ENCODE measurements around the gene IGFBP6. TPM values are rescaled to one million over a fixed set of nuclear protein-coding genes. Genes with fewer than 3 reads are reported as not detected.

IGFBP6 gene
- total RNA-seq, 1 experiment from 2014 or later, result 6.4 TPM

GRCh38 chr12:53118751-53119300, 21.4 kb downstream of the IGFBP6 start (continued):
- TF ChIP-seq MLX (CRISPR knock-in tag; IDR thresholded peaks at IDR 0.05), result no peak
- TF ChIP-seq IRF2 (CRISPR knock-in tag; IDR thresholded peaks at IDR 0.05; ENCODE audit: borderline replicate concordance, low read depth), result no peak
- TF ChIP-seq SMAD4 (CRISPR knock-in tag; IDR thresholded peaks at IDR 0.05), result no peak

DNA sequence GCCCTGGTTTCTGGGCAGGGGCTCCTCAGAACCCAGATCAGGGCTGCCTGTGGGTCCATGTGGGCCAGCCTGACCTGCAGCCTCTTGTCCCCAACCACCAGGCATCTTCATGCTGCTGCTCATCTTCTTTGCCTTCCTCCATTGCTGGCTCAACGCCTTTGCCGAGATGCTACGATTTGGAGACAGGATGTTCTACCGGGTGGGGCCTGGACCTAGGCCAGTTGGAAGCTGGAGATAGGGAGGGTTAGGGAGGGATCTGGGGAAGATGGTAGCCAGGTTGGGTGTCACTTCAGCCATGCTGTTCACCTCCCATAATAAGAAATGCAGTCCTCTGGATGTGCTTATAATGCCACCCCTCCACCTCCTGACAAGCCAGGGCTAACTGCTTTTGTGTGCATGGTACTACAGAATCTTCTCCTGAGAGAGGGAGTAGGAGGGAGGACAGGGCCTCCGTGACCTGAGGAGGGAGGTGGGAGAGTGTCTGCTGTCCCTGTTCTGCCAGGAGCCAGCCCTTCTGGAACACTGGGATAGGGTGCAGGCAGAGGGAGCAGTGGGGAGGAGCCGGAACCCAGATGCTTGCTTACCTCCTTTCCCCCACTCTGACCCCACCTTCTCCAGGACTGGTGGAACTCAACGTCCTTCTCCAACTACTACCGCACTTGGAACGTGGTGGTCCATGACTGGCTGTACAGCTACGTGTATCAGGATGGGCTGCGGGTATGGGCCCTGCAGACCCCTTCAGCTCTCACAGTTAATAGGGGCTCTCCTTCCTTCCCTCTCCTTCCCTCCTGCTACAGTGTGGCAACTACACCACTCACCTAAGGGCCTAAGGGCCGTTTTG, 23.4 kb downstream of the IGFBP6 start:
- no peaks in the 10 kb centered on the region for H3K4me1 Mint-ChIP-seq
- ChIA-PET CTCF (interaction anchor here (1.0 kb wide), 1 partner anchor 76 kb away, joined by 4 read pairs; no protein-coding TSS in a partner anchor), POLR2A (interaction anchor here (0.7 kb wide), 1 partner anchor 36 kb away, joined by 4 read pairs; no protein-coding TSS in a partner anchor)
- peaks cover 51% of the 10 kb centered on the region for H3K27me3 Mint-ChIP-seq (ENCODE audit: low read depth)
- 0 out of 2 replicates have a peak, but pooled peaks cover 2% of the 10 kb centered on the region for H3K36me3 Mint-ChIP-seq
- peaks cover 4% of the 10 kb centered on the region for H3K9me3 Mint-ChIP-seq
- H3K27ac Mint-ChIP-seq, result no peak overlapping the region
- ATAC-seq (no peak), DNase-seq (ENCODE audit: low spot score) (no peak)
- no peak overlapping the region for H3K4me3 Mint-ChIP-seq
- TF ChIP-seq, protein P1, sequence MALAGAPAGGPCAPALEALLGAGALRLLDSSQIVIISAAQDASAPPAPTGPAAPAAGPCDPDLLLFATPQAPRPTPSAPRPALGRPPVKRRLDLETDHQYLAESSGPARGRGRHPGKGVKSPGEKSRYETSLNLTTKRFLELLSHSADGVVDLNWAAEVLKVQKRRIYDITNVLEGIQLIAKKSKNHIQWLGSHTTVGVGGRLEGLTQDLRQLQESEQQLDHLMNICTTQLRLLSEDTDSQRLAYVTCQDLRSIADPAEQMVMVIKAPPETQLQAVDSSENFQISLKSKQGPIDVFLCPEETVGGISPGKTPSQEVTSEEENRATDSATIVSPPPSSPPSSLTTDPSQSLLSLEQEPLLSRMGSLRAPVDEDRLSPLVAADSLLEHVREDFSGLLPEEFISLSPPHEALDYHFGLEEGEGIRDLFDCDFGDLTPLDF (CRISPR knock-in tag; IDR thresholded peaks at IDR 0.05), result no peak
- TF ChIP-seq ATF6 (CRISPR knock-in tag; IDR thresholded peaks at IDR 0.05) (no peak), RELA (CRISPR knock-in tag; IDR thresholded peaks at IDR 0.05; ENCODE audit: borderline replicate concordance) (no peak), AFF4 (CRISPR knock-in tag; IDR thresholded peaks at IDR 0.05; ENCODE audit: borderline replicate concordance) (no peak), GRHL2 (CRISPR knock-in tag; IDR thresholded peaks at IDR 0.05; ENCODE audit: insufficient replicate concordance, severe bottlenecking) (no peak), ZNF671 (CRISPR knock-in tag; IDR thresholded peaks at IDR 0.05) (no peak), SMAD4 (CRISPR knock-in tag; IDR thresholded peaks at IDR 0.05) (no peak), IRF2 (CRISPR knock-in tag; IDR thresholded peaks at IDR 0.05; ENCODE audit: borderline replicate concordance, low read depth) (no peak), CTCF (IDR thresholded peaks at IDR 0.05) (no peak), ZNF416 (CRISPR knock-in tag; IDR thresholded peaks at IDR 0.05) (no peak), ZNF396 (CRISPR knock-in tag; IDR thresholded peaks at IDR 0.05; ENCODE audit: borderline replicate concordance) (no peak), ZNF317 (CRISPR knock-in tag; IDR thresholded peaks at IDR 0.05; ENCODE audit: borderline replicate concordance, low read depth) (no peak), ZNF219 (CRISPR knock-in tag; IDR thresholded peaks at IDR 0.05; ENCODE audit: borderline replicate concordance) (no peak), ZBTB43 (CRISPR knock-in tag; IDR thresholded peaks at IDR 0.05) (no peak), NR3C1 (CRISPR knock-in tag; conservative IDR thresholded peaks at IDR 0.05; ENCODE audit: low read depth) (no peak)
- TF ChIP-seq, protein P2, sequence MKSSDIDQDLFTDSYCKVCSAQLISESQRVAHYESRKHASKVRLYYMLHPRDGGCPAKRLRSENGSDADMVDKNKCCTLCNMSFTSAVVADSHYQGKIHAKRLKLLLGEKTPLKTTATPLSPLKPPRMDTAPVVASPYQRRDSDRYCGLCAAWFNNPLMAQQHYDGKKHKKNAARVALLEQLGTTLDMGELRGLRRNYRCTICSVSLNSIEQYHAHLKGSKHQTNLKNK (CRISPR knock-in tag; IDR thresholded peaks at IDR 0.05), result no peak
- TF ChIP-seq, protein P3, sequence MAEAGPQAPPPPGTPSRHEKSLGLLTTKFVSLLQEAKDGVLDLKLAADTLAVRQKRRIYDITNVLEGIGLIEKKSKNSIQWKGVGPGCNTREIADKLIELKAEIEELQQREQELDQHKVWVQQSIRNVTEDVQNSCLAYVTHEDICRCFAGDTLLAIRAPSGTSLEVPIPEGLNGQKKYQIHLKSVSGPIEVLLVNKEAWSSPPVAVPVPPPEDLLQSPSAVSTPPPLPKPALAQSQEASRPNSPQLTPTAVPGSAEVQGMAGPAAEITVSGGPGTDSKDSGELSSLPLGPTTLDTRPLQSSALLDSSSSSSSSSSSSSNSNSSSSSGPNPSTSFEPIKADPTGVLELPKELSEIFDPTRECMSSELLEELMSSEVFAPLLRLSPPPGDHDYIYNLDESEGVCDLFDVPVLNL (CRISPR knock-in tag; IDR thresholded peaks at IDR 0.05; ENCODE audit: borderline replicate concordance, low read depth), result no peak
- TF ChIP-seq, protein P4, sequence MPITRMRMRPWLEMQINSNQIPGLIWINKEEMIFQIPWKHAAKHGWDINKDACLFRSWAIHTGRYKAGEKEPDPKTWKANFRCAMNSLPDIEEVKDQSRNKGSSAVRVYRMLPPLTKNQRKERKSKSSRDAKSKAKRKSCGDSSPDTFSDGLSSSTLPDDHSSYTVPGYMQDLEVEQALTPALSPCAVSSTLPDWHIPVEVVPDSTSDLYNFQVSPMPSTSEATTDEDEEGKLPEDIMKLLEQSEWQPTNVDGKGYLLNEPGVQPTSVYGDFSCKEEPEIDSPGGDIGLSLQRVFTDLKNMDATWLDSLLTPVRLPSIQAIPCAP (CRISPR knock-in tag; IDR thresholded peaks at IDR 0.05), result no peak

Data from WTC11 (cell line).